GM12872 (cell line): Measurements from ENCODE around the gene NACA2.

Source experiments
- CTCF ChIP-seq: IDR thresholded peaks from 3 replicates; pipeline ENCODE4 v1.5.1; 2011; ENCODE audit warnings: low read depth, mild to moderate bottlenecking, low read length, moderate library complexity; ENCODE audit not compliant: insufficient read depth

Gene NACA2

GRCh38 chr17:61589990-61590389, 1.0 kb downstream of the NACA2 start:
- TF ChIP-seq CTCF = no peak

GRCh38 chr17:61587807-61588660, 3.0 kb downstream of the NACA2 start:
- no peak for TF ChIP-seq CTCF

GRCh38 chr17:61587242-61587641, 3.8 kb downstream of the NACA2 start:
- no peak for TF ChIP-seq CTCF

GRCh38 chr17:61586031-61586566, 4.9 kb downstream of the NACA2 start:
- TF ChIP-seq CTCF = no peak

GRCh38 chr17:61584866-61585265, 6.2 kb downstream of the NACA2 start:
- no peak for TF ChIP-seq CTCF

GRCh38 chr17:61584266-61584665, 6.8 kb downstream of the NACA2 start:
- TF ChIP-seq CTCF = no peak

GRCh38 chr17:61583660-61584264, 7.3 kb downstream of the NACA2 start:
- TF ChIP-seq CTCF = no peak
